Heart left ventricle (tissue), 13 donors: ENCODE measurements around the gene RIPPLY1.

Experiments
- CTCF ChIP-seq, 12 donors: fragments of 200-600 bp; sonication (generic) in 4 of 12; IDR thresholded peaks; one replicate each; pipeline versions ENCODE4 v1.5.0 to v1.8.0; 2018 to 2022; ENCODE audit warnings: antibody characterized with exemption in 12 of 12, mild to moderate bottlenecking in 5 of 12
- POLR2A ChIP-seq, 2 donors: fragments of 450-650 bp; IDR thresholded peaks; one replicate each; pipeline ENCODE4 v1.6.1; 2017; ENCODE audit warnings: antibody characterized with exemption in 2 of 2, mild to moderate bottlenecking in 2 of 2, moderate library complexity in 2 of 2
- donor health status: ischemic (EF 13 %, LVEDD 7.1; RV severe dilation, severe dysfunction).
- donor health status: DM: no; HTN: yes; CAD: no.
- donor health status: DM: no; HTN: no; CAD: no.
- donor health status: ischemic (EF 25% LVEDD 6.9; RV normal size, moderate dysfunction).
- donor health status: ischemic (EF 25% LVEDD 5.7; RV mildly dilated, moderate dysfunction).
- donor health status: ischemic (EF 35%, LVEDD 5.7; RV mildly dilated, moderate dysfunction).
- donor health status: nonischemic (EF 11% LVEDD 7.7; RV severe dilation, severe dysfunction).
- donor health status: DM: yes; HTN: yes; CAD: no.
- donor health status: PGD.
- donor health status: ischemic (EF 29% LVEDD 5.4; RV normal size, mild dysfunction).
- donor health status: nonischemic (EF 23%, LVEDD 6.1; RV moderate dilation, normal function).

- TF ChIP-seq CTCF (IDR thresholded peaks at IDR 0.05) = no peak
- no peak for TF ChIP-seq POLR2A (IDR thresholded peaks at IDR 0.05)
Measured at GRCh38 chrX:106917830-106918500, 14.8 kb upstream of the RIPPLY1 start.
